GM11168 (cell line): ENCODE data around the gene IL19.

Source experiments
- in situ Hi-C: fragments of 300-500 bp; cut with MboI; formaldehyde crosslinking; loops from one replicate; pipeline ENCODE4 v1.12.0; 2022; ENCODE audit warnings: low sequenced_read_pairs; ENCODE audit not compliant: unreplicated experiment

IL19 gene

DNA sequence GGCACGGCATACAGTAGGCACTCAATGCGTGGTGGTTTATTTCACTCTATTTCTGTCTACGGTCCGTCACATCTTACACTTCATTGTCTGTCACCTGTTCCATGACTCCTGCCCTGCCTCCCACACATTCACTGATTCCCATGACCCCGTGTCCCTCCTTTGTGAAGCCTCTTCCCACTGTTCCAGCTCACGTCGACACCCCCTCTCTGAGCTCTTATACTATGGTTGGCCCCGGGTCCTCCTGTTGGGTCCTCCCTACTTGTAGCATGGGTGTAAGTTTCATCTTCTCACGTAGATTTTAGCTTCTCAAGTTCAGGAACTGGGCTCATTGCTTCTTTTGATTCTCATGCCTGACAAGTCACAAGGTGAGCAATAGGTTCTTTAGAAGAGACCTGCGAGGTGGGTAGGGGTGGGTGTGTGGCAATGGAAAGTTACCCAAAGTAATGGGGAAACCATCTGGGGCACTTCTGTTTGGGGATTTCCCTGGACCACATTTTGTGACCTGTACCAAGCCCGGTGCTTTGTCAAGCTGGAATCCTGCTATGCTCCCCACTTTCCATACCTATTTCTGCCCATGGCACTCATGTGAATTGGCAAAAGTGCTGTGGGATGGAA lies 23.8 kb downstream of the IL19 start:
- in situ Hi-C loops: no loop called here

DNA sequence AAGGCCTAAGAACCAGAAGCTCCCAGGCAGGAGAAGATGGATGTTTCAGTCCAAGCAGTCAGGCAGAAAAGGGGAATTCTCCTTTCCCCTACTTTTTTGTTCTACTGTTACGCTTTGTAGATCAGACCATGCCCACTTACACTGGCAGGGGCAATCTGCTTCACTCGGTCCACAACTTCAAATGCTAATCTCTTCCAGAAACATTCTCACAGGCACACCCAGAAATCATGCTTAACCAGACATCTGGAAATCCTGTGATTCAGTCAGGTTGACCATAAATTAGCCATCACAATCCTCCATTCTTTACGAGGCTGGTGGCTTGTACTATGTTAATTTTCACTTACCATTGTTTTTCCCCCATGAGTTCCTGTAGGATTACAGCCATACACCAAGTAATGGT lies 25.5 kb downstream of the IL19 start:
- in situ Hi-C loops: no loop called here

DNA sequence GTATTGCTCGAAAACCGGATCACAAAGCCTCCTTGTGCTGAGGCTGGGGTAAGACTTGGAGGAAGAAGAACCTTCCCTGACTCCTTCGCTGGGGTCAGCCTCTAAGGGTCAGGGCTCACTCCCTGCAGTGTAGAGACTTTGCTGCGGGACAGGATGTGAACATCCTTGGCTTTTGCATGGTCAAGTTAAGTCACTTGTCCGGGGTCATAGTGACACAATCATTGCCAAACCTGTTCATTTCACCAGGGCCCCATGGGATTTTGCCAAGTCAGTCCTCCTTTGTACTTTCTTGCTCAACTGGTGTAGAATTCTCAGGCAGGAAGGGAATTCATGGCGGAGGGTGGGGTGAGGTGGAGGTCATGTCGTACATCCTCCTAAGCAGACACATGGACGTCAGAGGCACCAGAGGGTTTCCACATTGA lies 26.4 kb downstream of the IL19 start:
- in situ Hi-C loops: no loop called here

DNA sequence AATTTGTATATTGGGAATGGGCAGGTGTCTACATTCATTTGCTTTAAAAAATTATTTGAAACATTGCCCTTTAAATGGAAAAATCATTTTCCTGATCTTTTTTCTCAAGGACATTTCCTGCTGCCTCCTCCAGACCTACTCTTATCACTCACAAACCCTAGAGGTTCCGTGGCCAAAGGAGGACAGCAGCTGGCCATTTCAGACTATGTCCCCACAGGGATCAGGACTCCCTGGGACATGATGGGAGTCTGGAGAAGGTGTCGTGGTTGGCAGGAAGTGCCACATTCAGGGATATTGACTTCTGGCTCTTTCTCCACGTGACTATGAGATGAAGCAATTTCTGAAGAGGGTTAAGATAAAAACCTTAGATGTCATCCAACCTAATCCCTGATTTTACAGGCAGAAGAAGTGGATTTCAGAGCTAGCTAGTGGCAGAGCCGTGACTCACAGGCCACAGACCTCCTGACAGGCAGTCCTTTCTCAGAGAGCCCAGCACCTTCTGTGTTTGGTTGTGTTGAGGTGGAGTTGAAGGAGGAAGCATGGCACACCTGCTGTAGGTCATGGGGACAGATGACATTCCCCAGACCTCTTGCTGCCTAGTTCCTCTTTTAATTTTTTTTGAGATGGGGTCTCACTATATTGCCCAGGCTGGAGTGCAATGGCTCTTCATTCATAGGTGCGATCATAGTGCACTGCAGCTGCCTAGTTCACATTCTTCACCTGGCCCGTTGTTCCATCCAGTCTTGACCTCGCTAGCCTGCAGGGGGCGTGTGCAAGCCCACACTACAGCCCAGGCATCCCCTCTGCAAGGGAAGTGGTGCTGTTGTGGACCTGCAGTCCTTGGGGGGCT lies 27.2 kb downstream of the IL19 start:
- in situ Hi-C loops: no loop called here

DNA sequence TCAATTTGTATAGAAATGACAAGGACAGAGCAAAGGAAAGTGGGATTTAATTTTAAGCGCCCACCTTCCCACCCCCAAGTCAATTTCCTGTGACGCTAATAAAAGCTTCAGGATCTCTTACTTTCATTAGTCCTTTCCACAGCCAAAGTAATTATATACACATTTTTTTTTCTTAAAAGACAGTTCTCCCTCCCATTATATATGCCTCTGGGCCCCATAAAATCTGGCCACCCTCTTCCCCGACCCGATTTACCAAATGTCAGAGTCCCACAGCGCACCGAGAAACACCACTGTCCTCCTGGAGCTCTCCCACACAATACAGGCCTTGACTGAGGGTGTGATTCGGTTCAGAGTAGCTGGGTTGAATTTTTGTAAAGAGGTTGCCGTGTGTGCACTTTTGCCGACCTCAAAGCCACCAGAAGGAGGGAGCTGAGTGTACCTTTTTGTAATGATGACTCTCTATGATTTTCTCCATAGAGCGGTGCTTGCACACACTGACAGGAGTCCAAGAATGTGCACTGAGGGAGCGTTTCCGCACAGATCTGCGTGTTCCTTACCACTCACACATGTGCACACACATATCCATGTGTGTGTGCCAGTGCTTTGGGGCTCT lies 27.9 kb downstream of the IL19 start:
- in situ Hi-C loops: no loop called here

DNA sequence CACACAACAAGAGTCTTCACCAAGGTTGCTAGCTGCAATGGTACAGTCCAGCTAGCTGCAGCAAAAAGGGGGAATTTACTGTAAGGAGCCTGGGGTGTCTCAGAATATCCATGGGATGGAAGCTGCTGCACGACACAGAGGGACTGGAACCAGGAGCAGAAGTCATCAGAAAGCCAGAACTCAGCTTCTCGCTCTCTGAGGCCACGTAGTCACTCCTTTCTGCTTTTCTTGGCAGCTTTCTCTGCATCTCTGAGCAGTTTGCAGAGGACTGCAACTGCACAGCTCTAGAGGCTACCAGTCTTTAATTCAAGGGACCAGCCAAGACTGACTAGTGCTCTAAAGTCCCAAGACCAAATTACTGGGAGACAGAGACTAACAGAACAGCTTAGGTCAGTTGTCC lies 28.7 kb downstream of the IL19 start:
- in situ Hi-C loops: no loop called here

DNA sequence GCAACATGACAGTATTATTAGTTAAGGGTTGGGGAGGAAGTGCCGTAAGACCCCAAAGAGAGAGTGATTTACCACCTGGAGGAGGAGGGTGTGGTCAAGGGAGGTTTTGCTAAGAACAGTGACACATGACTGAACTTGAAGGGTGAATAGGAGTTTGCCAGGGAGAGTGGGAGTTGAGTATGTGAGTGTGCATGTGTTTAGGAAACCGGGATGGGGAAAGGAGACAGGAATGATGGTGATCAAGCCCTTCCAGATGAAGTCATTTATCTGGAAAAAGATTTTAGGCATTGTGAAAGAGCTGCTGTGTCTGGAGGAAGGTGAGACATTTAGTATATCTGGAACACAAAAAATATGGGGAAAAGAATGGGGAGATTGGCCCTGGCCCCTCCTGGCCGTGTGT lies 29.8 kb downstream of the IL19 start:
- in situ Hi-C loops: no loop called here

DNA sequence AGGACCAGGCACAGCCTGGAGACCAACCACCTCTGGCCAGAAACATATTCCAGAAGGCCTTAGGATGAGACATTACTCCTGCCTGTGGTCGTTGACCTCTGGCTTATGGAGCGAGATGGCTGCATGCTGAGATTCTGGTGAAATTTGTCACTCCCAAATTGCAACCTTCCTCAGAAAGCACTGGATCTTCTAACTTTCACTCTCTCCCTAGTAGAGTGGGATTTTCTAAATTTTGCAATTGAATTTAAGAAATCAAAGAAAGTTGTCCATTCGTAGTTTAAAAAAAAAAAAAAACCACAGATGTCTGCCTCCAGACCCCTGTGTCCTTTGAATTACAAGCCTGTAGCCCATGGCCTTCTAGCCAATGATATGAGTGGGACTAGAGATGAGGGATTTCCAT lies 30.3 kb downstream of the IL19 start:
- in situ Hi-C loops: no loop called here

DNA sequence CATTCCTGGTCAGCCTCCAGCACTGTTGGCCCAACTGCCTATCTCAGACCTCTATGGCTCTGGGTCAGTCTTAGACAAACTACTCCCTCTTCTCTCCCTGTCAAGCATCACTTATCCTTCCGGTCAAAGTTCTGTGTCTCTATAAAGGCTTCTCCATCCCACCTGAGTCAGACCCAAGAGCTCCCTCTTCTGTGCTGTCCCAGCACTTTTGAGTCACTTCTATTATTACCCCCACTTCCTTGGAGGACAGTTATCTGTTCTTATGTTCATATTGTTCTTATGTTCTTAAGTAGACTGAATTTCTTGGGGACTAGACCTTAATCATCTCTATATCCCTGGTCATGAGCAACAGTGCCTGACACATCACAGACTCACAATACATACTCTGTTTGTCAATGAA lies 30.9 kb downstream of the IL19 start:
- in situ Hi-C loops: no loop called here

DNA sequence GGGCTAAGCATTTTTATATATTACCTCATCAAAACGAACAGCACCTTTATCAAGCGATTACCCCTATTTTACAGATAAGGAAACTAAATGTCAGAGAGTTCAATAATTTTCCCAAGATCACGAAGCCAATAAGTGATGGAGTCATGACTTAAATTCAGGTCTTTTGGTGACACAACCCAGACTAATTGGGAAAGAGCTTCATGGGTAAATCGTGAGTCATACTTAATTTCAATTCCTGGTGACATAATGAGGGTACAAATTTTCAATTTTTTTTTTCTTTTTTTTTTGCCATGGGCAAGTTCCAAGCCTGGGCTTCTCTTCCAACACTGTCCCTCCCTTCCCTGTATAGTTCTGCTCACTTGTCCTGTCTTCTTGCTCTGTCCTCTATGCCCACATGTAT lies 31.8 kb downstream of the IL19 start:
- in situ Hi-C loops: no loop called here

DNA sequence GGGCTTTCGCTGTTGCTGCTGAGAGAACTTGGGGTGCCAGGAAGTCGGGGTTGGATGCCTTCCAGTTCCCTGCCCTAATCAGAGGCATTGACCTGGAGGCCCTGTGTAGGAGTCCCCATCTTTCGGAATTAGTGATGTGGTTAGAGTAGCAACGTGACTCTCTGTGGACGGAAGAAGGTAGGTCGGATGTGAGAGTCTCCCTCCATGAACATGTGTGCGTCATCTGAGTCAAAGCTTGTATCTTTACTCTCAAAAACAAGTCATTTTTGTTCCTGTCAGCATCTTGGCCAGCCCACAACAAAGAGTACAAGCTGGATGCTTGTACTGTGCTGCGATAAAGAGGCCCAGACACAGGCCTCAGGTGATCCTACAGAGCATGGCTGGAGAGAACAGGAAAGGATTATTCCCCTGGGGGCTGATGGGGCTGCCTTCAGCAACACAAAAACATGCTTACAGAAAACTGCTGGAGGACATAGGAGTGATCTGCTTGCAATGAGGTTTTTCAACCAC lies 32.7 kb downstream of the IL19 start:
- in situ Hi-C loops: no loop called here

DNA sequence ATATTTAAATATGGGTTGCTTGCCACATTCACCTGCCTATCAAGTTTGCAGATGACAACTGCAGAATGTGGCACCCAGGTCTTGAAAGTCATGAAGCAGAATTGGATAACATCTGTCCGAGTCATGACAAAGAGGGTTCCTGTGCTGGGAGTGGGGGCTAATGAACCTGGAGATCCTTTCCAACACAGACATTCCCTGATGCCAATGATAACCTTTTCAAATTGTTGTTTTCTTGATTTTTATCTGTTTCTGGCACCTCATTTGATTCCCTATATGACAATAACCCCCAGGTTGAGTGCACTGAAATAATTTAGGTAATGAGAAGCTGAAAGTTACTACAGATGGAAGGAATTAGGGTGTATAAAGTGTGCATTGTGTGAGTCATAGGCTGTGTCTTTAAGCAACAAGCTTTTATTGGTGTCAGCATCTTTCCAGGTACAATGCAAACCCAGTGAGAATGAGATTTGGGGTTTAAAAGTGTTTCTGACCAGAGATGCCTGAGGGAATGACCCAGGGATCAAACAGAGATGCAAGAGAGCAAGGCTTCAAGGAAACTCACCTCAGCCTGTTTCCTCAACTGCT lies 33.7 kb downstream of the IL19 start:
- in situ Hi-C loops: no loop called here

DNA sequence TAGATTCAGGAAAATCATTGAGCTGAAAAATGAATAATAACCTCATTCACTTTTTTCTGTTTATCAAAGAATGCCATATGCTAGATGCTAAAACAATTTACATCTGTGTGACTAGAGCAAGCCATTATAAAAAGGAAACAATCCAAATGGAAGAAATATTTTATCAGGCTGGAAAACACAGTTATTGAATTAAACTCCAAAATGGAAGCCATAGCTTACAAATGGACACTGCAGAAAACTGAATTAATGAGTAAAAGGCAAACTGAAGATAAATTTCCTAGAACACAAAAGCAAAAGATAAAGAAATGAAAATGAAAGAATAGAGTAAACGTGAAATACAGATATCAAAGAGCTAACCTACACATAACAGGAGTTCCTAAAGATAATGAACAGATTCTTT lies 34.8 kb downstream of the IL19 start:
- in situ Hi-C loops: no loop called here

DNA sequence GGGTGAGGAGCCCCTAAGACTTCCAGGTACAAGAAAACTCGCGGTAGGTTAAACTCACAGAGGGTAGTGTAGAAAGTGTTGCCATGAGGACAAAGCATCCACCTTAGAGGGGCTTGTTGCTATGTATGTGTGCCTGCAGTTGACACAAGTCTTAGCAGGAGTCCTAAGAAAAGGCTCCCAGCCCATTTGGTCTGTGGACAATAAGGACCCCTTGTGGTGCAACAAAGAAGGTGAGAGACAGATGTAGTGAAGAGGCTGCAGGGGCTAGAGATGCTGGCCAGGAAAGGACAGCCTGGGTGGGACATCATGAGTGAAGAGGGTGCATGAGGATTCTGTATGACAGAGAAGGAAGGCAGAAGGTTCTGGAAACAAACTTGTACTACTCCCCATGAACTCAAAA lies 38.0 kb downstream of the IL19 start:
- in situ Hi-C loops: no loop called here

DNA sequence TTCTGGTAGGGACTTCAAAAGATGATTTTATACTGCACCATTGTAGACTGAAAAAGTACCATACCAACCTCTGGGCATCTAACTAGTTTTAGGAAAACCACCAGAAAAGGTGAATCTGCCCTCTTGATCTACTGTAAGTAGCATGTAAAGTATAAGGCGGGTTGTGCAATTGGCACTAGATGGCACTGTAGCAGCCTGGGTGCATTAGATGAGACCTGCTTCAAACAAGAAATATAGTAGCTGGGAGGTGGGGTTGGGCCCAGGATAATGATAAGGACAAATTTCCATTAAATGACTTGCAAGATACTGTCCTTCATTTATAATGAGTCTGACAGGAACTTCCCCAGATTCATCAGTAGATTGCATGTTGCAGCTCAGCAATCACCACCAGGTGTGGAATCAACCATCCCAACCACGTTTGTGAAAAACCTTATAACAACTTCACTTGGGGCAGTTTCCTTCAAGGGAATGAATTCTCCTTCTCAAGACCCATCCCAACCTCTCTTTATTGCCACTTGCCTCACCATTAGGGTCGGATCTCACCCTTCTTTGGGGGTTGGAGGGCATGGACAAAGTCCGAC lies 39.0 kb downstream of the IL19 start:
- in situ Hi-C loops: loop anchor here (10.0 kb wide), 1 partner anchor 165 kb away; the partner anchor contains the start of gene FCAMR

DNA sequence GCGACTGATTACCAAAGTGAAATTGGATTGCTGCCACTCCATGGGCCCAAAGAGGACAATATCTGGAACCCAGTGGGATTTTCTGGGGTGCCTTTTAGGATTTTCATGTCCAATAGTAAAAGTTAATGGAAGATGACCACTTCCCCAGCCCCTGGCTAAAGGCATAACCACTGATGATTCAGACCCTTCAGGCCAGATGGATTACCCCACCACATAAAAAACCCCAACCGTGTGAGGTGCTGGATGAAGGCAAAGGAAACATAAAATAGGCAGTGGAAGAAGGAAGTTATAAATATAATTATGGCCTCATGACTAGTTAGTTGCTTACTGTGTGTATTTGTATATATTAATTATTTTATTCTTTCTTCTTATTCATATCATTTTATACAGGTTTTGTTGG lies 41.9 kb downstream of the IL19 start:
- in situ Hi-C loops: loop anchor here (10.0 kb wide), 1 partner anchor 162 kb away; the partner anchor contains the start of gene FCAMR

DNA sequence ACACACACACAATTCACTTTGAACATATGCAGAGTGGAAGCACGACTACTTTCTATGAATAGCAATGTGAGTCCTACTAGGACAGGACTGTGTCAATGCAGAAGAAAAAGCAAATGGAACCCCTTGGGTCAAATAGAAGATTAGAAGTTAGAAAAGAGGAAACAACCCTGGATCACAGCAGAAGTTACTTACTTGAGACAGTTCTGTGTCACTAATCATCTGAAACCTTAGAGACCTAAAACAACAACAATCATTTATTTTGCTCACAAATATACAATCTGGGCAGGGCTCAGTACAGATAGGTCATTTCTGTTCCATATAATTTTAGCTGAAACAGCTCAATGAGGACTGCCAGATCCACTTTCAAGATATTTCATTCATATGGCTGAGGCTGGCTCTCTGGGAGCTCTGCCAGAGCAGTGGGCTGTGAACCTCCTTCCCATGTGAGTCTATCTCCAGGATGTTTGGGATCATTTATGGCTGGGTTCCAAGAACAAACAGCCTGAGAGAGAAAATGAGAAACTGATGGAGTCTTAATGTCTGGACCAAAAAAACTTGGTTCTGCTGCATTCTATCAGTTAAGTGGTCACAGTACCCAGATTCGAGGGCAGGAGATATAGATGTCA lies 44.3 kb downstream of the IL19 start:
- in situ Hi-C loops: loop anchor here (10.0 kb wide), 1 partner anchor 160 kb away; the partner anchor contains the start of gene FCAMR

DNA sequence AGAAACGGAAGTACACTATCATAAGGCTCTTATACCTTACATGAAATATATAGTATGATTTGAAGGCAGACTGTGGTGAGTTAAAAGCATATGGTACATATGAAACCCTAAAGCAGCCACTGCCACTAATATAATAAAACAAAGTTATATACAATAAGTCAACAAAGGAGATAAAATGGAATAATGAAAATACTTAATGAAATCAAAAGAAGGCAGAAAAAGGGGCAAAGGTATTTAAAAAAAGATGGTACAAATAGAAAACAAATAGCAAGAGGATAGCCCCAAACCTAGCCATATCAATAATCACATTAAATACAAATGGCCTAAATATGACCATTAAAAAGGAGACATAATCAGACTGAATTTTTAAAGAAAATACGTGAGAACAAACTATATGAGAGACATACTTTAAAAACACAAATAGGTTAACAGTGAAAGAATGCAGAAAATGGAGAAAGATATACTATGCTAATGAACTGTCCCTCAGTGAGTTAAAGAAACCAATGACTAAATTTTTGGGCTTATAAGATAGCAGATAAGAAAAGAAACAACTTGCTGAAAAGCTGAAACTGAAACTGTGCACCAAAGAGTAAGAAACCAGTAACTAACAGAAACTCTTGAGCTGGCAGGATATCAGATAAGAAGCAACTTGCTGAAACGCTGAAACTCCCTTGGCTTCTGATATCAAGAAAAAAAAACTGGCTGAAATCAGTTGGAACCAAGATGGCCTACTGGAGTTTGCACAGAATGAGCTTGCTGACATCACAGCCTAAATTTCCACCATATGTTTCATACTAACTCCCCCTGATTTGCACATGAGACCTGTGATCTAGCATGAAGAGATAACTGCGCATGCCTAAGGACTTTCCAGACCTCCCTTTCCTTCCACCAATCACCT lies 46.1 kb downstream of the IL19 start:
- in situ Hi-C loops: loop anchor here (10.0 kb wide), 1 partner anchor 158 kb away; the partner anchor contains the start of gene FCAMR

DNA sequence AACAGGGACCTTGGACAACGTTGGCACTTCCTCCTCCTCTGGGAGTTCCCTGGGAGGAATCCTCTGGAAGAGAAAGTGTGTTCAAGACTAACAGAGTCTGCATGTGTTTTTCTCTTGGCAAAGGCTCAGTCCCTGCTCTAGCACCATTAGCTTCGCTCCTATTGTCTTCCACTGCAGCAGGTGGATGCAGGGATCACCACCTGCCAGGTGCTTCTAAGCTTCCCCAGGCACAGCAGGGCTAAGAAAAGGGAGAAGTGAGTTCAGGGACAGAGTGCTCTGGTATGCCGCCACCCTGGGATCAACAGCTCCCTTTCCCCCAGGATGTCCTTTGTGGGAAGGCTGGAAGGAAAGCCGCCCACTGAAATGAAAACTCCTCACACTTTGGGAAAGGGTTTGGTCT lies 50.9 kb downstream of the IL19 start:
- in situ Hi-C loops: no loop called here
